Activated CD4-positive, alpha-beta T cell treated with anti-CD3 and anti-CD28 coated beads for 4 hours (primary cell): Measurements from ENCODE around the gene IRF6.

Source experiments
- DNase-seq, 2 donors: peaks; one replicate each; pipeline ENCODE4 v3.0.0-alpha.2; 2020

The IRF6 gene

DNA sequence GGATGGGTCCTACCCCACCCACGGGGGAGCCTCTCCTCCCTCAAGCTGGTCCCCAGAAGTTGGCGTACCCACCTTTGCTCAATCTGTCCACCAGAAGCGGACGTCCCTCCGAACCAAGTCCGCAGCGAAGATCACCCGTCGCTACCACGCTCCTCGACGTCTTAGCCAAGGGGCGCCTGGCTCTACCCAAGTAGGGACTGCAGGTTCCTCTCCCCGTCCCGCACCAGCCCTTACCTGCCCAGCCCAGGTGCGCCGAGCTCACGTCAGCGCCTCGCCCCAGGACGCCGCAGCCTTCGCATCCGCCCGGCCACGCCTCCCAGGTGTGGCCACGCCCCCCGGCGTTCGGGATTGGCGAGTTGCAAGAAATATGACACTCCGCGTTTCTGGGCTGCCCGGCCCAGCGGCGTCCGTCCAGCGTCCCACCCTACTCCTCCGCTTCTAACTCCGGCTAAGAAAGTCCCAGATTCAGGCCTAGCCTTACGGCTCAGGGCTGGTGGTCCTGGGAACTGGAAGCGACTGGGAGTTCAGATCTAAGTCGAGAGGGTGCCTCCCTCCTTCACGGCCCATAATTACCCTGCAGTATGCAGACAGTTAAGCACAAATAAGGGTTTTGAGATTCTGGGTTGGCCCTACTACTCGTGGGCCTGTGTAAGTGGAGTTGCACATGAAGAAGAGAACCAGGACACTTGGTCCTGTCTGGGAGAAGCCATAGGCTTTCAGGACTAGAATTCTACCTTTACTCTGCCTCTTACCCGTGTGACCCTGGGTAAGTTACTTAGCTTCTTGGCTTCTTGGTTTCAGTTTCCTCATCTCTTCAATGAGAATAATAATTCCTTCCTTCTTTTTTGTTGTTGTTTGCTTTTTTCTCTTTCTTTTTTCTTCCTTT lies at the start of gene IRF6:
TSS of gene IRF6 (minus strand) at position 268 of the 886 bp plus-strand sequence. CDS start 4,729 bp downstream, outside the sequence.
- peak; percentile 42 to 76 for DNase-seq

- no peak for DNase-seq
These were observed 49.7 kb upstream of the IRF6 start for GRCh38 chr1:209855623-209856022.

- no peak for DNase-seq
These were observed 49.1 kb upstream of the IRF6 start for GRCh38 chr1:209855006-209855405.

DNA sequence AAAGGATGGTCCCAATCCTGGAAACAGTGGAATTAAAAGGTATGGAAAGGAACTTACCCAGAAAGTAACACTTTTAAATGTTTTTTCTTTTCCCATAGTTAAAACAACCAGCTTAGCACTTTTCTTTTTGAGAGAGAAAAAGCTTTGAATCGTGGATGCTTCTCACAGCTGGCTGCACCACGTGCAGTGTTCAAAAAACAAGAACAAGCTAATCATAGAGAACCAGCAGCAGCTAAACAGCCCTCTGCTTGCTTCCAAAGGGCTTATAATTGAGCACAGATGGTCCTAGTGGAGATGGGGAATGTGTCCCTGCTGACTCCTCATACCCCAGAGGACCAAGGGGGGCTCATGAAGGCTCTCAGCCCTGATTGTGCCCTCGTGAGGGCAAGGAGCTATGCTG lies 48.3 kb upstream of the IRF6 start:
- no peak for DNase-seq

GRCh38 chr1:209853676-209854075 lies 47.7 kb upstream of the IRF6 start:
- no peak for DNase-seq

DNA sequence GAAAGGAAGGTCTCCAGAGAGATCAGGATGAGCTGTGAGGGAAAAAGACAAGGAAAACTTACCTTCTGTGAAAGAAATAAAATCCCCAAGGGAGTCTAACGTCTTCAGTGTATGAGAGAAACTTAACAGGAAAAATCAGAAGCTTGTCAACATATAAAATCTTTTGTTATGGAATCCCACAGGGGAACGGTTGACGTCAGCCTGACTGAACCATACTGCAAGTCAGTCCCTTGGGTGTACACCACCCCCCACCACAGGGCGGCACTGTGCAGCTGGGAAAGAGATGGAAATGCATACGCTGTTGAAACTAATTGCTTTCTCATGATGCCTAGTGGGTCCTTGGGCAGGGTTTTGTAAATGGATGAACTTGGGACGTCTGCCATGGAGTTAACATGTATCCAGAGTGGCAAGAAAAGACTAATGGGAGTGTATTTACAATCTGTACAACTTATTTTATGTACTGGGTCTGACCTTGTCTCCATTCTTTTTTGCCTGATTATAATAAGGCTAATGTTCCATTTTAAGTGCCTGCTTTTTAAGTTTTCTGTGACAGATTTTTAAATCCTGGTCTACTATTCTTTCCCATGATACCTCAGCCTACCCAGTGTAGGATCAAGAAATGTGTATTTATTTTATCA lies 44.5 kb upstream of the IRF6 start:
- peak in 1 of 2 donors; percentile 39 for DNase-seq

GRCh38 chr1:209849388-209849787 lies 43.4 kb upstream of the IRF6 start:
- no peak for DNase-seq

DNA sequence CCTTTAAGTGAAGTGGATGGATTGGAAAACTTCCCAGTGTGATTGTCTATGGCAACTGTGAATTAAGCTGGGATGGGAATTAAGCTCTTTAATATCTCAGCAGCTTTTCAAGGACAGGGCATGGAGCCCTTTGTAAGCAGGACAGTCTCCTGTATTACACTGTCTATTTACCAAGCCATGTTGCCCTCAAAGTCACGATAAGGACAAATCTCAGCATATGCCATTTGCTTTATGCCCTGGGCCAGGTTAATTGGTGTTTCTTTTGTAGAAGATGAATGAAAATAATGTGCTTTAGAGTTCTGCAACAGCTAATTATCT lies 39.4 kb upstream of the IRF6 start:
- no peak for DNase-seq

GRCh38 chr1:209844695-209845407 lies 38.9 kb upstream of the IRF6 start:
- no peak for DNase-seq

- no peak for DNase-seq
These were observed 34.7 kb upstream of the IRF6 start for GRCh38 chr1:209840611-209841010.

DNA sequence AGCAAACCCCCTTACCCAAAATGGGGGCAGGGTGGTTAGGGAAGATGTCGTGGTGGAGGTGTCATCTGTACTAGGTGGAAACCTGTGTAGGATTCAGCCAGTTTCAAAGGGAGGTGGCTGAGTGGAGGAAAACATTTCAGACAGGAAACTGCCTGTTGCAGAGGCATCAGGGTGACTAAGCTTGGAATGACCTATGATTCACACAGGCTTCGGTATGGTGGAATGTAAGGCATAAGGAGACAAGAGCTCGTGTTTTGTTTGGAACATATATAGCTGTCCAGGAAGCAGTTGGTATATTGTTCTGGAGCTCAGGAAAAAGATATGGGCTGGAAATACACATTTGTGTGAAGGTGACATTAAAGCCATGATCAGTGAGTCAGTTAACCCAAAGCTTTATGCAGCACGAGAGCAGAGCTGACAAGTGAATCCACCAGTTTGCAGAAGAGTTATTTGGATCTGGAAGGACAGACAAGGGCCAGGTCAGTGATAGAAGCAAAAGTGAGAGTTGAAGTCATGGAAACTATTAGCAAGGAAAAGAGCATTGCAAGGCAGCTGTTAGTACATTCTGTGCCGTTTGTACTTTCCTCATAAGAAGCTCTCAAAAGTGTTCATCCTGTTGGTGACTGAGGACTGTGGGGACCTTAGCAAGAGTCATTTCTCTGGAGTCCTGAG lies 34.1 kb upstream of the IRF6 start:
- DNase-seq = no peak

DNA sequence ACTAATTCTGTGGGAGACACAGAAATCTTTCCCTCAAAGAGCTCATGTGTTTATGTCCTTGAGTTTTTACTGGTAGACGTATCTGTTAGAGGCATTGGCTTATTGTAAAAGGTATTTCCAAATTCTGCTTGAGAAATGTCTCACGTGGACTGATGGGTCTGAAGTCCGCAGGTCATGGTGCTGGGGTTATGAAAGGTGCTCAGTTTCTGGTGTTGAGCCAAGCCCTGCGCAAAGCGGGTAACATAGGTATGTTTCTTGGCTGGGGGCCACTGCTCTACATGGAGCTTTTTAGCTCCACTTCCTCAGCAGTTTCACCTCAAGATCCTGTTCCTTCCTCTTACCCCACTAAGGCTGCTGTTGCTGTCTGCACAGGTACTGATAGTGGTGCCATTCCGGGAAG lies 32.6 kb upstream of the IRF6 start:
- DNase-seq = no peak

DNA sequence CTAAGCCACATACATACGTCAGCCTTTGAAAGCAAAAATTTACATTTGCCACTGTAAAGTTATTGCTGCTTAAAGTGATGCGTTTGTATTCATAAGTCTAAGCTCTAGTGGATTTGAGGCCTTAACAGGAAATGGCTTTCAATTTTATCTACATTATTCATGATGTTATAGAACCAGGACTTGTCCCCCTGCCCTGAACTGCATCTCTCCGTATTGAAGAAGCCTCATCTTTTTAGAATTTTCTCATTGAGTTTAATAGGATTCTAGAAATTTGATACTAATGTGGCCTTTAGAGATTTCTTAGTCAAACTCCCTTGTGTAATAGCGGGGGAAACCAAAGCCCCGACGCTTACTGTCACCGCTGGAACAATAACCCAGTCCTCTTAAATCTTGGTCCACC lies 31.7 kb upstream of the IRF6 start:
- no peak for DNase-seq

GRCh38 chr1:209835782-209836298 lies 29.9 kb upstream of the IRF6 start:
- DNase-seq = no peak

DNA sequence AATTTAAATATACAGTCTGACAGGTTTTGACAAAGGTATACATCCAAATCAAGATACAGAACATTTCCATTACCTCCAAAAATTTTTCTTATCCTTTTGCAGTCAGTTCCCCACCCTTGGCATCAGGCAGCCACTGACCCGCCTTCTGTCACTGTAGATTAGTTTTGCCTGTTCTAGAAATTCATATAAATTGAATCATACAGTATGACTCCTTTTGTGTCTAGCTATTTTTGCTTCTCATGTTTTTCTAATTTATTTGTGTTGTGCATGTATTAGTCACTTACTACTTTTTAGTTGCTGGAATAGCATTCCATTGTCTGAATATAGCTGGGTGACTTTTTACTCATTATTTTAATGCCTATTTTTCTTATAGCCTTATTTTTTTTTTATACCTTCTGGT lies 25.7 kb upstream of the IRF6 start:
- DNase-seq = no peak

DNA sequence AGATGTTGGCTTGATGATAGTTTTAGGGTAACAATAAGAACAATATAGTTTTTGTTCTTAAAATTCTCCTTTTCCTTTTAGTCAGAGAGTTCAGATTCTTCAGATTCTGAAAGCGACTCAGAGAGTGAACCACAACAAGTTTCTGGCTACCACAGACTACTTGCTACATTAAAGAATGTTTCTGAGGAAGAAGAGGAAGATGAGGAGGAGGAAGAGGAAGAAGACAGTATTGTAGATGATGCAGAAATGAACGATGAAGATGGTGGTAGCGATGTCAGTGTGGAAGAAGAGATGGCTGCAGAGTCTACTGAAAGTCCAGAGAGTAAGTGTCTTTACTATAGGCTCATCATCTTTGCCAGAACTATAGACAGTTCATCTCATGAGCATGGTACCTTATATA lies 24.8 kb upstream of the IRF6 start:
- DNase-seq = no peak

DNA sequence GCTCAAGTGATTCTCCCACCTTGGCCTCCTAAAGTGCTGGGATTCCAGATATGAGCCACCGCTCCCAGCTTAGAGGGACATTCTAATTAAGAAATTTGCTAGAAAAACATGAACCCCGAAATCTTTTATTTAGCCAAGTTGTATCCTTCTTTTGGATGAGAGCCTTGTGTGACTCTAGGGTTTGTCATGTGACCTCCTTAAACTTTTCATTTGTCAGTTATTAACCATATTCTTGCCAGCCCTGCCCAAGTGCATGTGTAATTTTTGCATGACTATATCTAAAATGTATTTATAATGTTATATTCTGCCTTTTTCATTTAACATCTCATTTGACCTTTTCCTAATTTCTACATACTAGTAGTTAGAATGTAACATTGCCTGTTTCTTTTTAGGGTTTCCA lies 23.8 kb upstream of the IRF6 start:
- DNase-seq = no peak

- DNase-seq = peak; percentile 91 to 96
These were observed 21.7 kb upstream of the IRF6 start, which contains the start of gene UTP25 for GRCh38 chr1:209827384-209828262. UTP25 (plus strand) TSS chr1:209827972; CDS start chr1:209828064, 92 bp downstream.

- DNase-seq = no peak
These were observed 19.9 kb upstream of the IRF6 start for GRCh38 chr1:209825591-209826434.

GRCh38 chr1:209823143-209824041 lies 17.4 kb upstream of the IRF6 start:
- DNase-seq = peak in 1 of 2 donors; percentile 14
